Endothelial cell of umbilical vein (primary cell): ENCODE measurements around the gene DUOXA1. TPM values are rescaled to one million over a fixed set of nuclear protein-coding genes. Genes with fewer than 3 reads are reported as not detected.

Experiments used
- BruUV-seq: library from RNA; stranded (reverse); fragments of 400-500 nt; replicated peaks from 2 replicates; lab custom pipeline; 2021; lab: Mats Ljungman, UMichigan
- CTCF ChIA-PET: fragments of 300-600, 350-600 bp; sonication (Branson Sonifier 250); formaldehyde crosslinking; loops from one replicate; lab custom pipeline; 2021; ENCODE audit warnings: antibody characterized with exemption, inconsistent platforms; lab: Charles Lee
- POLR2A ChIA-PET: fragments of 300-600, 350-600 bp; sonication (Branson Sonifier 250); formaldehyde crosslinking; loops from one replicate; lab custom pipeline; 2021; ENCODE audit warnings: antibody characterized with exemption, inconsistent platforms; lab: Charles Lee
- DNase-seq: peaks from one replicate; pipeline ENCODE4 v3.0.0-alpha.2; 2011; ENCODE audit warnings: low read depth, low spot score
- FAIRE-seq: peaks from 2 replicates; lab custom pipeline; 2011; peaks lifted over from hg19 to GRCh38; lab: Jason Lieb, UNC
- H2AFZ ChIP-seq: 2 replicates; pipeline ENCODE4 v1.6.0; 2012; ENCODE audit warnings: low read depth, low read length, control low read depth, inconsistent platforms
- H3K27ac ChIP-seq: 2 replicates; pipeline ENCODE4 v1.5.1; 2011; ENCODE audit warnings: low read depth, mild to moderate bottlenecking, control low read depth, low read length, moderate library complexity; ENCODE audit not compliant: insufficient read depth
- H3K27me3 ChIP-seq, 2 experiments: 2 replicates each; pipeline versions ENCODE4 v1.6.0 to v1.6.1; 2011; ENCODE audit warnings: low read length in 2 of 2, mixed read lengths in 1 of 2; ENCODE audit not compliant: control insufficient read depth in 2 of 2, insufficient read depth in 2 of 2
- H3K36me3 ChIP-seq, 2 experiments: 2 replicates in 1 of 2; 3 replicates in 1 of 2; pipeline ENCODE4 v1.5.1; 2011; ENCODE audit warnings: low read length in 2 of 2, mild to moderate bottlenecking in 1 of 2, moderate library complexity in 1 of 2; ENCODE audit not compliant: control insufficient read depth in 2 of 2, insufficient read depth in 2 of 2; ENCODE audit errors: extremely low read depth in 1 of 2
- H3K4me1 ChIP-seq: 3 replicates; pipeline ENCODE4 v1.5.1; 2011; ENCODE audit warnings: mild to moderate bottlenecking, low read length; ENCODE audit not compliant: control insufficient read depth, insufficient read depth; ENCODE audit errors: extremely low read depth
- H3K4me2 ChIP-seq: 2 replicates; pipeline ENCODE4 v1.6.1; 2011; ENCODE audit warnings: low read length, control low read depth, mixed read lengths; ENCODE audit not compliant: insufficient read depth
- H3K4me3 ChIP-seq, 3 experiments: fragments of 200-600 bp in 1 of 3; sonication (generic), shearing (Covaris generic) in 1 of 3; replicated peaks in 1 of 3; 2 replicates each; pipeline ENCODE4 v1.5.1; 2011 to 2016; ENCODE audit warnings: control low read depth in 3 of 3, low read length in 3 of 3, mild to moderate bottlenecking in 2 of 3, inconsistent platforms in 1 of 3, low read depth in 1 of 3, moderate library complexity in 1 of 3; ENCODE audit not compliant: insufficient read depth in 1 of 3
- H3K79me2 ChIP-seq: 2 replicates; pipeline ENCODE4 v1.6.0; 2012; ENCODE audit warnings: low read length, inconsistent platforms; ENCODE audit not compliant: control insufficient read depth, insufficient read depth
- H3K9ac ChIP-seq: replicated peaks from 2 replicates; pipeline ENCODE3; 2011; ENCODE audit warnings: low read length, control low read depth; ENCODE audit not compliant: insufficient read depth; ENCODE audit errors: extremely low read depth
- H3K9me1 ChIP-seq: replicated peaks from 3 replicates; pipeline ENCODE4 v1.6.0; 2011; ENCODE audit warnings: mild to moderate bottlenecking, low read length; ENCODE audit not compliant: control insufficient read depth, insufficient read depth; ENCODE audit errors: extremely low read depth
- H3K9me3 ChIP-seq: replicated peaks from 2 replicates; pipeline ENCODE4 v1.5.1; 2012; ENCODE audit warnings: low read length, inconsistent platforms; ENCODE audit not compliant: control insufficient read depth, insufficient read depth
- H4K20me1 ChIP-seq: replicated peaks from 2 replicates; pipeline ENCODE3; 2011; ENCODE audit warnings: mild to moderate bottlenecking, low read length; ENCODE audit not compliant: control insufficient read depth, insufficient read depth; ENCODE audit errors: extremely low read depth
- EZH2 ChIP-seq: IDR thresholded peaks from 2 replicates; pipeline ENCODE4 v1.6.1; 2012; ENCODE audit warnings: borderline replicate concordance, low read depth, mild to moderate bottlenecking, moderate library complexity, low read length, inconsistent platforms; ENCODE audit not compliant: severe bottlenecking
- FOS ChIP-seq: IDR thresholded peaks from 2 replicates; pipeline ENCODE4 v1.6.1; 2011; ENCODE audit warnings: mild to moderate bottlenecking, low read length, moderate library complexity, borderline replicate concordance; ENCODE audit not compliant: insufficient read depth
- GATA2 ChIP-seq: IDR thresholded peaks from 2 replicates; pipeline ENCODE4 v1.7.0; 2011; ENCODE audit warnings: low read depth, mild to moderate bottlenecking, moderate library complexity, mixed read lengths, low read length; ENCODE audit not compliant: insufficient read length, insufficient read depth
- JUN ChIP-seq: IDR thresholded peaks from 2 replicates; pipeline ENCODE4 v1.6.1; 2011; ENCODE audit warnings: borderline replicate concordance, low read depth; ENCODE audit not compliant: insufficient read length, insufficient read depth
- MYC ChIP-seq: IDR thresholded peaks from one replicate; pipeline ENCODE4 v1.6.1; 2011; ENCODE audit warnings: mild to moderate bottlenecking, low read depth, low read length
- POLR2A ChIP-seq: IDR thresholded peaks from 2 replicates; pipeline ENCODE4 v1.6.1; 2012; ENCODE audit warnings: low read depth, mild to moderate bottlenecking, control low read depth, low read length
- POLR2AphosphoS5 ChIP-seq: IDR thresholded peaks from 2 replicates; pipeline ENCODE4 v1.6.1; 2012; ENCODE audit warnings: low read depth, mild to moderate bottlenecking, control low read depth, low read length, moderate library complexity; ENCODE audit not compliant: insufficient read depth
- dilution Hi-C: fragments of 300-500 bp; cut with MboI; formaldehyde crosslinking; loops from one replicate; pipeline ENCODE4 v1.15.0; 2019; ENCODE audit warnings: low sequenced_read_pairs; ENCODE audit not compliant: extremely low pct_ligation_motif_present
- intact Hi-C: fragments of 100-400 bp; cut with micrococcal nuclease; formaldehyde crosslinking; loops from one replicate; pipeline ENCODE4 v1.10.0; 2022
- polyA plus RNA-seq, 4 experiments: library from polyadenylated mRNA; depleted of rRNA in 3 of 4; stranded (reverse) in 3 of 4; unstranded in 1 of 4; fragments of >200 nt; gene quantifications; 2 replicates each; pipeline versions ENCODE4 v1.2.1 to v1.2.3, GENCODE V29; 2011 to 2012; ENCODE audit warnings: missing spikeins in 1 of 4
- total RNA-seq: library from RNA; stranded (reverse); gene quantifications from 2 replicates; pipeline ENCODE4 v1.2.3, GENCODE V29; 2021
- TF ChIP-seq, protein P1 (sequence below): IDR thresholded peaks from 2 replicates; pipeline ENCODE4 v1.6.1; 2011; ENCODE audit not compliant: insufficient read depth, insufficient read length
- TF ChIP-seq, protein P2 (sequence below), 2 donors: IDR thresholded peaks; 1 replicate in 1 of 2; 2 replicates in 1 of 2; pipeline ENCODE4 v1.5.1; 2011; ENCODE audit warnings: low read length in 2 of 2, mild to moderate bottlenecking in 2 of 2, moderate library complexity in 2 of 2, control low read depth in 1 of 2, inconsistent platforms in 1 of 2, low read depth in 1 of 2; ENCODE audit not compliant: insufficient read depth in 1 of 2; ENCODE audit errors: extremely low read depth in 1 of 2

DUOXA1 gene
- total and polyA plus RNA-seq, 2 donors (not counting 3 experiments of a cell fraction or from before 2014, with no cell fraction given): 0.07 TPM; not detected in 1

DNA sequence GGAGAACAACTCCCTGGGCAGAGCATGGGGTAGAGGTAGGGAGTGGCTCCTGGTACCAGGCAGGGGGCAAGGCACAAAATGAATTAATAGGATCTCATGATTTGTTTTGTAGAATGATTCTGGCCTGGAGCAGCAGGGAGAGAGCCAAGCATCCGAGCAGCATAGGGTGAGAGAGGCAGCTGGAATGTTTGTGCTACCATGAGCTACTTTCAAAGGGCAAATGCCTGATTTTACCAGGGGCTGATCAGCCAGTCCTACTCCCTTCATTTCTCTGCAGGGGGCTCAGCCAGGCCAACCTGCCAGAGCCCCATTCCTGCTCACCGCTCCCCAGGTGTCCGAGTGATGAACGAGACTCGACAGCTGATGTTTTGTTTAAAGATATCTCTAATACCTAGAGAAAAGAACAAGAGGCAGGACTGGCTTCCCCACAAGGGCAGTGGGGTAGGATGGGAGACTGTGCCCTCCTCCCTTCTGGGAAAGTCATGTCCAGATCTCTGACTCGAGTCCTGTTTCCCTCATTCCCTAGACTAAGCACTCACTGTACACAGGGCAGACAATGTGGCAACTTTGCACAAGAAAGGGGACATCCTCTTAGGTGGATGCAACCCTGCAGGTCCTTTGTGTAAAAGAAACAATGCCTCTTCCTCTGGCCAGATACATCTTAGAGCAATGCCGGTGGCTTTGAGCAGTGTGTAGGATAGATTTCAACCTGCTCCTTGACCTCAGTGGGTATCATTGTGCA lies 28.6 kb downstream of the DUOXA1 start:
- Histone ChIP-seq H3K27me3 (peaks cover 3 to 17% of the 10 kb centered on the region in 2 experiments), H3K4me3 (no peak overlapping the region), H3K27ac (no peak overlapping the region), H3K9ac (no peak overlapping the region), H3K4me1 (no peaks in the 10 kb centered on the region), H2AFZ (no peak overlapping the region), H3K9me3 (no peaks in the 10 kb centered on the region), H3K79me2 (no peaks in the 10 kb centered on the region), H4K20me1 (no peaks in the 10 kb centered on the region), H3K4me2 (no peak overlapping the region), H3K9me1 (no peaks in the 10 kb centered on the region), H3K36me3 (no peaks in the 10 kb centered on the region)
- TF ChIP-seq, protein P1, sequence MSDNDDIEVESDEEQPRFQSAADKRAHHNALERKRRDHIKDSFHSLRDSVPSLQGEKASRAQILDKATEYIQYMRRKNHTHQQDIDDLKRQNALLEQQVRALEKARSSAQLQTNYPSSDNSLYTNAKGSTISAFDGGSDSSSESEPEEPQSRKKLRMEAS: no peak
- no peak for TF ChIP-seq MYC
- no peak for TF ChIP-seq EZH2
- no peak for TF ChIP-seq POLR2A
- FAIRE-seq (no peak), DNase-seq (no peak)
- intact Hi-C loops (no loop called here), dilution Hi-C loops (no loop called here)
- POLR2A ChIA-PET: no interaction called here
- no TSS peak for BruUV-seq
- CTCF ChIA-PET: interaction anchor here (0.5 to 1.0 kb wide), 2 partner anchors 17 to 129 kb away, joined by 3 to 4 read pairs; no protein-coding TSS in a partner anchor

DNA sequence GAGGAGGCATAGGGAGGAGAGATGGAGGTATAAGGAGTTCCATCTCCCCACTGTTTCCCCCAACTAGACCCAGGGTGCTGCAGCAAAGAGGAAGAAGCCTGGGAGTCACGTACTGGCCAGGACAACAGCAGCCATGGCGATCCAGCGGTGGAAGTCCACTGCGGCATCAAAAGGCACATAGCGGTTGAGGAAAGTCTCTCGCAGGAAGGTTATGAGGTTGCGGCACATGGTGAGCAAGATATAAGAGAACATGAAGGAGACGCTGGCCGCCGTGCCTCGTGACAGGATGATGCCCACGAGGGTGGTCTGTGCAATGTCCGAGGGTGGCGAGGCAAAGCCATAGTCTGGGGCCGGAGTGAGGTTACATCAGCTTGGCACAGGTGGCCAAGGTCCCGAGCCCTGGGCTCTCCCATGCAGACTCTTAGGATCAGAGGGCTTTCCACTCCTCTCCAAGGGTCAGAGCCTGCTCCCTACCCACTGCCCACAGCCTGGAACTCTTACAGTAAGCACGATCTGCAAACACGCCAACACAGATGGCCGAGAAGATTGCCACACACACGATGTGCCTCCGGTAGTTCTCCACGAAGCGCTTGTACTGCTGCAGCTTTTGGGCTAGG lies 30.0 kb downstream of the DUOXA1 start:
- Histone ChIP-seq H3K27ac (no peak overlapping the region), H3K9me3 (no peaks in the 10 kb centered on the region), H3K79me2 (no peaks in the 10 kb centered on the region), H3K27me3 (peaks cover 3 to 17% of the 10 kb centered on the region in 2 experiments), H3K36me3 (no peaks in the 10 kb centered on the region), H3K4me2 (no peak overlapping the region), H3K9me1 (no peaks in the 10 kb centered on the region), H2AFZ (no peak overlapping the region), H3K4me3 (no peak overlapping the region), H3K4me1 (no peaks in the 10 kb centered on the region), H4K20me1 (no peaks in the 10 kb centered on the region), H3K9ac (no peak overlapping the region)
- no TSS peak for BruUV-seq
- intact Hi-C loops (no loop called here), dilution Hi-C loops (no loop called here)
- CTCF ChIA-PET: interaction anchor here (0.9 to 1.5 kb wide), 2 partner anchors 18 to 27 kb away, joined by 3 read pairs; no protein-coding TSS in a partner anchor
- TF ChIP-seq JUN (no peak), FOS (no peak), GATA2 (no peak), EZH2 (no peak), MYC (no peak), POLR2A (no peak), POLR2AphosphoS5 (no peak)
- TF ChIP-seq, protein P2, sequence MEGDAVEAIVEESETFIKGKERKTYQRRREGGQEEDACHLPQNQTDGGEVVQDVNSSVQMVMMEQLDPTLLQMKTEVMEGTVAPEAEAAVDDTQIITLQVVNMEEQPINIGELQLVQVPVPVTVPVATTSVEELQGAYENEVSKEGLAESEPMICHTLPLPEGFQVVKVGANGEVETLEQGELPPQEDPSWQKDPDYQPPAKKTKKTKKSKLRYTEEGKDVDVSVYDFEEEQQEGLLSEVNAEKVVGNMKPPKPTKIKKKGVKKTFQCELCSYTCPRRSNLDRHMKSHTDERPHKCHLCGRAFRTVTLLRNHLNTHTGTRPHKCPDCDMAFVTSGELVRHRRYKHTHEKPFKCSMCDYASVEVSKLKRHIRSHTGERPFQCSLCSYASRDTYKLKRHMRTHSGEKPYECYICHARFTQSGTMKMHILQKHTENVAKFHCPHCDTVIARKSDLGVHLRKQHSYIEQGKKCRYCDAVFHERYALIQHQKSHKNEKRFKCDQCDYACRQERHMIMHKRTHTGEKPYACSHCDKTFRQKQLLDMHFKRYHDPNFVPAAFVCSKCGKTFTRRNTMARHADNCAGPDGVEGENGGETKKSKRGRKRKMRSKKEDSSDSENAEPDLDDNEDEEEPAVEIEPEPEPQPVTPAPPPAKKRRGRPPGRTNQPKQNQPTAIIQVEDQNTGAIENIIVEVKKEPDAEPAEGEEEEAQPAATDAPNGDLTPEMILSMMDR (IDR thresholded peaks at IDR 0.05; ENCODE audit: extremely low read depth in 1 of 2, insufficient read depth in 1 of 2, low read depth in 1 of 2, low read length in 2 of 2): no peak
- TF ChIP-seq, protein P1: no peak
- FAIRE-seq (no peak), DNase-seq (no peak)
- POLR2A ChIA-PET: no interaction called here
